K562 (cell line): Measurements from ENCODE around the gene PRPF18. TPM values are rescaled to one million over a fixed set of nuclear protein-coding genes. Genes with fewer than 3 reads are reported as not detected.

ENCODE experiments used
- ATAC-seq: fragments of 200-7000 bp; cut with Tn5 transposase; 3 replicates; pipeline ENCODE4 v1.9.1; 2020; ENCODE audit warnings: moderate library complexity
- BruUV-seq: library from RNA; stranded (reverse); fragments of 400-500 nt; replicated peaks from 2 replicates; lab custom pipeline; 2021; lab: Mats Ljungman, UMichigan
- CTCF ChIA-PET: fragments of 300-600 bp; formaldehyde crosslinking; extraction: SDS; loops from one replicate; lab custom pipeline; 2021; ENCODE audit warnings: low intra/inter-chr PET ratio; lab: Yijun Ruan, JAX
- POLR2A ChIA-PET: fragments of 300-600, 350-650 bp; sonication (Branson Sonifier 250); formaldehyde crosslinking; extraction: SDS; loops from one replicate; lab custom pipeline; 2021; ENCODE audit warnings: antibody characterized with exemption, inconsistent platforms; lab: Yijun Ruan, JAX
- DNase-seq, 4 experiments: peaks; one replicate each; pipeline versions ENCODE4 v3.0.0 to v3.0.0-alpha.2; 2011 to 2018; ENCODE audit warnings: low spot score in 3 of 4, mixed read lengths in 3 of 4; ENCODE audit errors: extremely low read depth in 1 of 4
- FAIRE-seq: peaks from 2 replicates; lab custom pipeline; 2011; peaks lifted over from hg19 to GRCh38; lab: Jason Lieb, UNC
- H2AFZ ChIP-seq: 2 replicates; pipeline ENCODE4 v1.6.0; 2011; ENCODE audit warnings: low read depth, low read length, control low read depth, inconsistent platforms
- H3K27ac ChIP-seq: fragments of 200-600 bp; 3 replicates; pipeline ENCODE4 v1.8.0; 2011; ENCODE audit warnings: low read depth, mild to moderate bottlenecking, control low read depth, inconsistent platforms, low read length, moderate library complexity, mixed read lengths; ENCODE audit errors: extremely low read depth
- H3K27me3 ChIP-seq, 2 experiments: fragments of 300-600 bp in 1 of 2; 2 replicates in 1 of 2; 3 replicates in 1 of 2; pipeline versions ENCODE4 v1.6.0 to v1.8.0; 2011; ENCODE audit warnings: inconsistent platforms in 2 of 2, low read length in 2 of 2, mild to moderate bottlenecking in 1 of 2, mixed read lengths in 1 of 2, moderate library complexity in 1 of 2; ENCODE audit not compliant: control insufficient read depth in 2 of 2, insufficient read depth in 2 of 2
- H3K36me3 ChIP-seq: fragments of 300-600 bp; 3 replicates; pipeline ENCODE4 v1.8.0; 2011; ENCODE audit warnings: mild to moderate bottlenecking, low read length, inconsistent platforms; ENCODE audit not compliant: control insufficient read depth, insufficient read depth
- H3K4me1 ChIP-seq, 2 experiments: fragments of 200-600 bp in 1 of 2; replicated peaks in 1 of 2; 2 replicates in 1 of 2; 3 replicates in 1 of 2; pipeline versions ENCODE4 v1.5.1 to v1.8.0; 2011; ENCODE audit warnings: inconsistent platforms in 2 of 2, low read length in 2 of 2, mild to moderate bottlenecking in 1 of 2, mixed read lengths in 1 of 2, moderate library complexity in 1 of 2; ENCODE audit not compliant: control insufficient read depth in 2 of 2, insufficient read depth in 2 of 2
- H3K4me2 ChIP-seq: 2 replicates; pipeline ENCODE4 v1.6.1; 2011; ENCODE audit warnings: low read length, control low read depth, inconsistent platforms, mixed read lengths; ENCODE audit not compliant: insufficient read depth
- H3K4me3 ChIP-seq: fragments of 200-600 bp; sonication (generic), shearing (Covaris generic); 2 replicates; pipeline ENCODE4 v1.5.1; 2016; ENCODE audit warnings: control low read depth, inconsistent platforms
- H3K79me2 ChIP-seq: fragments of 200-600 bp; 3 replicates; pipeline ENCODE4 v1.8.0; 2011; ENCODE audit warnings: low read length, inconsistent platforms; ENCODE audit not compliant: control insufficient read depth, insufficient read depth
- H3K9ac ChIP-seq, 2 experiments: 2 replicates each; pipeline versions ENCODE4 v1.6.0 to v1.6.1; 2011; ENCODE audit warnings: low read depth in 2 of 2, low read length in 2 of 2, control low read depth in 1 of 2, inconsistent platforms in 1 of 2, mild to moderate bottlenecking in 1 of 2, mixed read lengths in 1 of 2; ENCODE audit not compliant: insufficient read depth in 1 of 2
- H3K9me1 ChIP-seq: one replicate; pipeline ENCODE4 v1.6.0; 2011; ENCODE audit warnings: inconsistent platforms, mild to moderate bottlenecking, low read length, moderate library complexity; ENCODE audit not compliant: control insufficient read depth, insufficient read depth
- H3K9me3 ChIP-seq: replicated peaks from 2 replicates; pipeline ENCODE4 v1.5.1; 2011; ENCODE audit warnings: low read depth, low read length, inconsistent platforms; ENCODE audit not compliant: control insufficient read depth, insufficient read depth
- H4K20me1 ChIP-seq: replicated peaks from 2 replicates; pipeline ENCODE4 v1.6.1; 2011; ENCODE audit warnings: low read length, inconsistent platforms, mixed read lengths; ENCODE audit not compliant: control insufficient read depth, insufficient read depth
- EP300 ChIP-seq: IDR thresholded peaks from 2 replicates; pipeline ENCODE4 v1.6.1; 2012; ENCODE audit warnings: low read length, improper control_type of control experiment
- GABPB1 ChIP-seq: sonication (generic); formaldehyde crosslinking; IDR thresholded peaks from 2 replicates; pipeline ENCODE4 v1.8.0; 2022; ENCODE audit warnings: mild to moderate bottlenecking, missing genetic modification reagents
- PATZ1 ChIP-seq: fragments of 250-450 bp; sonication (Bioruptor Pico); IDR thresholded peaks from 2 replicates; pipeline ENCODE4 v1.5.0; 2020; ENCODE audit warnings: mild to moderate bottlenecking, borderline replicate concordance
- WGBS: fragments of 100-300 bp; shearing (Covaris generic); methylation state at CpG from one replicate; pipeline ENCODE4 v1.1.6; 2016; ENCODE audit warnings: low coverage, mixed read lengths; ENCODE audit not compliant: insufficient coverage; ENCODE audit errors: missing lambda C conversion rate; 5-methylcytosine and 5-hydroxymethylcytosine counted together
- in situ Hi-C: fragments of 300-500 bp; cut with MboI; formaldehyde crosslinking; loops from 4 replicates; pipeline ENCODE4 v1.15.0; 2018; ENCODE audit warnings: inconsistent platforms, mixed read lengths
- intact Hi-C: fragments of 100-400 bp; cut with micrococcal nuclease; formaldehyde crosslinking; loops from 2 replicates; pipeline ENCODE4 v1.14.2; 2022
- polyA plus RNA-seq, 8 experiments: library from polyadenylated mRNA; depleted of rRNA in 4 of 8; stranded (reverse) in 5 of 8; unstranded in 3 of 8; fragments of >200 nt; fragmentation: Nextera tagmentation in 2 of 8; fragmentation: Illumina TruSeq in 1 of 8; extraction: Ambion mirVana in 2 of 8; extraction: Trizol in 1 of 8; gene quantifications; 2 replicates each; pipeline versions ENCODE4 v1.2.1 to v1.2.3, GENCODE V29; 2011 to 2014; ENCODE audit warnings: inconsistent platforms in 1 of 8, missing spikeins in 1 of 8
- total RNA-seq, 7 experiments: library from RNA; depleted of rRNA in 6 of 7; stranded (reverse); fragments of >200 nt in 6 of 7; fragmentation: Illumina TruSeq in 2 of 7; extraction: Trizol in 2 of 7; gene quantifications; 2 replicates each; pipeline versions ENCODE4 v1.2.1 to v1.2.3, GENCODE V29; 2011 to 2021; ENCODE audit warnings: low replicate concordance in 1 of 7

The PRPF18 gene
- total and polyA plus RNA-seq, 9 of the 15 experiments (the other 6 are each of a cell fraction or from before 2014, with no cell fraction given) = 14.0 to 30.6 (median 23.1) TPM

GRCh38 chr10:13654846-13655245 is 68.1 kb downstream of the PRPF18 start:
- Histone ChIP-seq H3K4me1 (peaks cover 0 to 3% of the 10 kb centered on the region in 2 experiments; a peak in 1 of 5 replicates), H3K79me2 (no peaks in the 10 kb centered on the region), H3K9ac (no peak overlapping the region), H3K36me3 (0 out of 3 replicates have a peak, but pooled peaks cover 2% of the 10 kb centered on the region), H3K9me1 (peaks cover 4% of the 10 kb centered on the region), H3K4me2 (no peak overlapping the region), H4K20me1 (peaks cover 3% of the 10 kb centered on the region; the same call in 1 of the 2 replicates), H3K4me3 (no peak overlapping the region), H2AFZ (no peak overlapping the region), H3K9me3 (no peaks in the 10 kb centered on the region), H3K27ac (no peak overlapping the region), H3K27me3 (no peaks in the 10 kb centered on the region)
- ChIA-PET CTCF (no interaction called here), POLR2A (interaction anchor here (1.3 kb wide), 1 partner anchor 10 kb away, joined by 4 read pairs; no protein-coding TSS in a partner anchor)
- no peak for ATAC-seq
- intact Hi-C loops (no loop called here), in situ Hi-C loops (loop anchor here (5.0 kb wide), 1 partner anchor 112 kb away; no protein-coding TSS in a partner anchor)
- WGBS = 43% methylated on average over 4 of the region's 4 CpGs
- FAIRE-seq = no peak
- no peak for TF ChIP-seq EP300
- TF ChIP-seq PATZ1 (CRISPR knock-in tag) = no peak
- no peak for TF ChIP-seq GABPB1 (CRISPR knock-in tag)
- no peak for DNase-seq
- no TSS peak for BruUV-seq
